ENCODE measurements around the gene PHF2. TPM values are rescaled to one million over a fixed set of nuclear protein-coding genes. Genes with fewer than 3 reads are reported as not detected.

The PHF2 gene
- total RNA-seq, 2 experiments from 2014 or later = 16.0 to 16.5 TPM

DNA sequence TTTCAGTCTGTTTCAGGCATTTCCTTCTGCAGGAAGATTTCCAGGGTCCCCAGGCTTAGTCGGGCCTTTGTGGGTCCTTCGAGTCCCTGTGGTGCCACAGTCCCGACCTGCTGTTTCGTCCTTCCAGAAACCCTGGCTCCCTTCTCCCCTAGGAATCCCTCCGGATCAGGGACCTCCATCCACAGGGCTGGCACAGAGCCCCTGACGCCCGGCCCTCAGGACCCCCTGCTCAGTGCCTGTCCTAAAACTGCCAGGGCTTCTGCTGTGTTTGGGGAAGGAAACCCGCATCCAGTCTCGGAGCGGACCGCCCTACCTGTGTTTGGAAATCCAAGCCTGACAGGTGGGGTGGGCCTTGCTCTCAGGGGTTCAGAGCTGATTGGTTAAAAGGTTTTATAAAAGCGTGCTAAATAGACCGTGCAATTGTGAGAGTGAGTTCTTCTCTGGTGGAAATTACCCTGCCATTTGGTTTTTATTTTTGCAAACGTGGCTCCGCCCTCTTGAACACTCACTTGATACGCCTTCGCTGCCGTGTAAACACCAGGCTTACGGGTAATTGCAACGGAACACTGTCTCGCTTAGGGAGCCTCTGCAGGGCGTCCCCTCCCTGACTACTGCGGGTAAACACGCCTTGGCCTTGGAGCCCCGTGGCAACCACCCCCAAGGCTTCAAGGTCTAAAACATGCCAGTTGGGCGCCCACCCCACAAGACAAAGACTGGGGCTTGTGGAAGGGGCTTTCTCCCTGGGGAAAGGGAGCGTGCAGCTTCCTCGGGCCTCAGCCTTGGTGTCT, 121.2 kb downstream of the PHF2 start:
- Mint-ChIP-seq H3K4me3 (no peak overlapping the region), H3K9me3 (ENCODE audit: low read depth) (peaks cover 3% of the 10 kb centered on the region), H3K27me3 (peaks cover 3% of the 10 kb centered on the region), H3K27ac (no peak overlapping the region), H3K36me3 (ENCODE audit: low read depth) (no peaks in the 10 kb centered on the region), H3K4me1 (no peaks in the 10 kb centered on the region)
- ChIA-PET POLR2A (interaction anchor here (0.6 kb wide), 1 partner anchor 25 kb away, joined by 3 read pairs; no protein-coding TSS in a partner anchor), CTCF (interaction anchor here (0.9 kb wide), 1 partner anchor 10 kb away, joined by 3 read pairs; no protein-coding TSS in a partner anchor)
- ATAC-seq (no peak), DNase-seq (no peak)
- intact Hi-C loops (cut with DNase I, micrococcal nuclease) = no loop called here

DNA sequence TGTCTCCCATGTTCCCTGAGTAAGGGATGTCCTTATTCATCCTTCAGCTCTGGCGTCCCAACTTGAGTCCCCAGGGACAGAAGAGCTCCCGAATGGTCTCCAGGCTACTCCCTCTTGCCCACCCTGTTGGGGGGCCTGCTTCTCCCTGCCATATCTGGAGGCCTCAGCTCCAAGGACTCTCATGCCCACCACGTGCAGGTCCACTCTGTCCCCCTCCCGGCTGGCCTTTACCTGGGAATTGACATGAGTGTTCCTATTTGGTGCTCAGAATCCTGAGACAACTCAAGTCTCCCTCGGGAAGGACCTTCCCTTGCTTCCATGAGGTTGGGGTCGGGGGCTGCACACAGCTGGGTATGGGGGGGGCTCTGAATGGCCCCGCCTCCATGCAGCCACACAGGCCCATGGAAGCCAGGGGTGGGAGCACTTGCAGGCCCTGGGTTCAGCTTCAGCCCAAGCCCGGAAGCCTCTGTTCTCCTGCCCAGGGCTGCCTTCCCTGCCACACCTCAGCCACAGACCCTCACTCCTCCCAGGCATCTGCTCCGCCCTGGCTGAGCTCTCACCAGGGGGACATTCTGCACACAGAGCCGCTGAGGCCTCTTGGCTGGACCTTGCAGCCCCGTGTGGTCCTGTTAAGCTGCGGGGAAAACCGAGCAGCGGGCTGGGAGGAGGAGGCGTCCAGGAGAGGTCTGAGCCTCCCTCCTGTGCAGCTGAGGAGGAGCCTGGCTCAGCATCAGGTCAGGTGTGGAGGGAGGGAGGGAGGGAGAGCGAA, 121.9 kb downstream of the PHF2 start:
- Mint-ChIP-seq H3K36me3 (ENCODE audit: low read depth) (no peaks in the 10 kb centered on the region), H3K27me3 (peaks cover 3% of the 10 kb centered on the region), H3K4me3 (no peak overlapping the region), H3K27ac (no peak overlapping the region), H3K9me3 (ENCODE audit: low read depth) (peaks cover 3% of the 10 kb centered on the region), H3K4me1 (no peaks in the 10 kb centered on the region)
- ChIA-PET CTCF (interaction anchor here (0.9 kb wide), 1 partner anchor 10 kb away, joined by 3 read pairs; no protein-coding TSS in a partner anchor), POLR2A (interaction anchor here (0.6 kb wide), 1 partner anchor 24 kb away, joined by 3 read pairs; no protein-coding TSS in a partner anchor)
- intact Hi-C loops (cut with DNase I, micrococcal nuclease) = no loop called here
- DNase-seq (no peak), ATAC-seq (no peak)

DNA sequence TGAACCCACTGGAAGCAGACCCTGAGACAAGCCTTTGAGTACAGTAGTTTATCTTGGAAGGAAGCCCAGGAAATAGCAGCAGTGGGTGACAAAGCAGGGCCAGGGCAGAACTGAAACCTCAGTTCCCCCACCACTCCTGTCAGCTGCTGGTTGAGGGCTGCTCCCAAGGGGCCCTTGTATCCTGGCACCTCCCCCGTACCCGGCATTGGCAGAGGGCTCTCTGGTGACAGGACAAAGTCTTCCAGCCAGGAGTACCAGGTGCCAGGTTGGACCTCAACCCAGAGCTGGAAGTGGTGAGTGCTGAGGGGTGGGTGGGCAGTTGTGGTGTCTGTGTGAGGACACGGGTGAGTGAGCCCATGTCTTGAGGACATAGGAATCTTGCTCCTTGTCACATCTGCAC, 123.3 kb downstream of the PHF2 start:
- no peaks in the 10 kb centered on the region for H3K36me3 Mint-ChIP-seq (ENCODE audit: low read depth)
- ATAC-seq (no peak), DNase-seq (no peak)
- H3K4me1 Mint-ChIP-seq = no peaks in the 10 kb centered on the region
- peaks cover 3% of the 10 kb centered on the region for H3K27me3 Mint-ChIP-seq
- POLR2A ChIA-PET = no interaction called here
- CTCF ChIA-PET = interaction anchor here (0.6 to 0.9 kb wide), 2 partner anchors 263 to 1745 kb away, joined by 3 to 5 read pairs; no protein-coding TSS in a partner anchor
- intact Hi-C loops (cut with DNase I, micrococcal nuclease) = no loop called here
- no peak overlapping the region for H3K4me3 Mint-ChIP-seq
- H3K9me3 Mint-ChIP-seq (ENCODE audit: low read depth) = peaks cover 3% of the 10 kb centered on the region
- H3K27ac Mint-ChIP-seq = no peak overlapping the region

DNA sequence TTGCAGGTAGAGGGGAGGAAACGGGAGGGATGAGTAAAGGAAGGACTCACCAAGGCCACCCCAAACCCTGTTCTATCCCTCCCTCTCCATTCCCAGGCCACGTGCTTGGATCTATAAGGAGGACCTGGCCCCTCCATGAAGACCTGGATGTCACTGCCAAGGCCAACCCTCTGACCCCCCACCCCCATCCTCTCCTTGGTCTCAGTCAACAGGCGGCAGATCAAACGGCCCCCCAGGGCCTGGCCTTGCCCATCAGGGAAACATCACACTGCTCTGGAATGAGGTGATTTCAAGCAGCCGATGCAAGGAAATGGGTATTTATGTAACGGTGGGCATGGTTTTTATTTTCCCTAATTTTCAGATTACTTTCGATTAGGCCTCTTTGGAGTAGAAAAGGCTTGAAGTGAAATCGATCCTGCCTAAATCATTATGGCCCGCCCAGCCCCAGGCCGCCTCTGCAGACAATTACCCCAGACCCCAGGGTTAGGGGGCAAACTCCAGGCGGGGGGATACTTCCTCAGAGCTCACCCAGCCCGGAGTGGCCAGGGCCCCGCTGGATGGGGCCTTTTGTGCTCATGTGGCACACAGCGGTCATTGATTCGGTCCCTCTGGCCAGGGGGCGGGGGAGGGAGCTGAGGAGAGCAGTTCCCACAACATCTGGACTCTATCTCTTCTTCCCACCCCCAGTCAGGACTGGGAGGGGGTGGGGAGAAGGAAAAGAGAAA, 125.3 kb downstream of the PHF2 start:
- ChIA-PET CTCF (no interaction called here), POLR2A (no interaction called here)
- Mint-ChIP-seq H3K27me3 (no peaks in the 10 kb centered on the region), H3K4me3 (no peak overlapping the region), H3K27ac (no peak overlapping the region), H3K9me3 (ENCODE audit: low read depth) (peaks cover 3% of the 10 kb centered on the region), H3K4me1 (no peaks in the 10 kb centered on the region), H3K36me3 (ENCODE audit: low read depth) (no peaks in the 10 kb centered on the region)
- intact Hi-C loops (cut with DNase I, micrococcal nuclease) = no loop called here
- DNase-seq (no peak), ATAC-seq (no peak)

DNA sequence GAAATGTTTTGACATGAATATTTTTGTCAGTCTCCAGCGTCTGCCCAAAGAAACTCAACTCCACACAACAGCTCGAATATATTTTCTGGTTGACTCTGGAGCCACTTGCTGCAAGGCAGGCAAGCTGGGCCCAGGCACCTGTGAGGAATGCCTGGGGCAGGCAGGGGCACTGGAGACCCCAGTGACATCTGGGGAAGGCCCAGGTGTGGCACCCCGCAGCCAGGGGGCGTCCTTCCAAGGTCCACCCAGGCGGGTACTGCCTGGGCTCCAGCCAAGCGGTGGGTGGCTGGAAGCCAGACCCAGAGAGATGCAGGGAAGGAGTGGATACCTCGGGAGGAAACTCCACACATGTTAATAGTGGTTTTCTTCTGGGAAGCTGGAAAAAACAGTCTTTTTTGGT, 125.9 kb downstream of the PHF2 start:
- no peak for DNase-seq
- POLR2A ChIA-PET = no interaction called here
- no peak overlapping the region for H3K4me3 Mint-ChIP-seq
- CTCF ChIA-PET = interaction anchor here (0.7 to 0.8 kb wide), 2 partner anchors 9 to 20 kb away, joined by 4 to 5 read pairs; no protein-coding TSS in a partner anchor
- intact Hi-C loops (cut with DNase I, micrococcal nuclease) = no loop called here
- H3K9me3 Mint-ChIP-seq (ENCODE audit: low read depth) = peaks cover 3% of the 10 kb centered on the region
- ATAC-seq = no peak
- H3K27me3 Mint-ChIP-seq = no peaks in the 10 kb centered on the region
- H3K4me1 Mint-ChIP-seq = no peaks in the 10 kb centered on the region
- H3K27ac Mint-ChIP-seq = no peak overlapping the region
- no peaks in the 10 kb centered on the region for H3K36me3 Mint-ChIP-seq (ENCODE audit: low read depth)

DNA sequence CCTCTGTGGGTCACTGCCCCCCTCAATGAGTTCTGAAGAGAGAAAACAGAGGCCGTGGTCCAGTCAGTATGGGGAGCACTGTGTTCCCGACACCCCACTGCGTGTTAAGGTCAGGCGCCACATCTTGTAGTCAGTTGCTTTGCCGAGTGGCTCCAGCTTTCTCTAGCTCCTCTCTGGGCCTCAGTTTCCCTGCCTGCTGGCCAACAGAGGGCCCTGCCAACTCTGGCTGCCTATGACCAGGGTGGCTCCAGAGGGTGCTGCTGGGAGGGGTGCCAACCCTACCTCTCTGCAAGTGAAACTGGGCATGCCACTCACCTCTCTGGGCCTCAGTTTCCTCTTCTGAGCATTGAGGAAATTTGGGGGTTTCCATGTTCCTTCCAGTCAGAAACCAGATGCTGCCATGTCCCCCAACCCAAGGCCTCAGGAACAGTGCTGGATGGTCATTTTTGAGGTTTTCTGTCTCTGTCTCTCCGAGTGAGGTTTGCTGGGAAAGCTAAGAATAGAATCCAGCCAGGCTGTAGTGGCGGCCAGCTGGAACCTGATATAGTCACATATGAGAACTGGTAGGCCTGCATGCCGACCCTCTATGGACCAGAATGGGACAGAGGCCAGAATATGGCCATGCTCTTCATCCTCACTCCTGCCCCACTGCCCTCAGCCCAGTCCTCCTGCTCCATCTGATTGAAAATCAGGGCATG, 132.1 kb downstream of the PHF2 start:
- H3K4me3 Mint-ChIP-seq = no peak overlapping the region
- CTCF ChIA-PET = no interaction called here
- POLR2A ChIA-PET = no interaction called here
- no peaks in the 10 kb centered on the region for H3K4me1 Mint-ChIP-seq
- no peak for ATAC-seq
- no peak for DNase-seq
- peaks cover 3% of the 10 kb centered on the region for H3K27me3 Mint-ChIP-seq
- H3K27ac Mint-ChIP-seq = no peak overlapping the region
- H3K9me3 Mint-ChIP-seq (ENCODE audit: low read depth) = no peaks in the 10 kb centered on the region
- intact Hi-C loops (cut with DNase I, micrococcal nuclease) = no loop called here
- no peaks in the 10 kb centered on the region for H3K36me3 Mint-ChIP-seq (ENCODE audit: low read depth)

DNA sequence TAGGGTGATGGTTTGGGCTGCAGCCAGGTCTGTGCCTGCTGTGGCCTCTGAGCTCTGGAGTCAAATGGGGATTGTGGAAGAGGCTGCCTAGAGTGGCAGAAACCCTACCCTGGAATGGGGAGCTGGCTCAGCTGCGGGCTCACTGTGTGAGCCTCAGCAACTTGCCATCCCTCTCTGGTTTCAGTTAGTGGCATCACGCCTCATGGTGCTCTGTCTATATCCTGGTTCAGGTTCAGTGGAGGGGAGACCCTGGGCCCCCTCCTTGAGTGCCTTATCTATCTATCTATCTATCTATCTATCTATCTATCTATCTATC, 132.6 kb downstream of the PHF2 start:
- Mint-ChIP-seq H3K4me3 (no peak overlapping the region), H3K4me1 (no peaks in the 10 kb centered on the region), H3K9me3 (ENCODE audit: low read depth) (no peaks in the 10 kb centered on the region), H3K36me3 (ENCODE audit: low read depth) (no peaks in the 10 kb centered on the region), H3K27me3 (peaks cover 7% of the 10 kb centered on the region), H3K27ac (no peak overlapping the region)
- intact Hi-C loops (cut with DNase I, micrococcal nuclease) = no loop called here
- ChIA-PET POLR2A (no interaction called here), CTCF (no interaction called here)
- DNase-seq (no peak), ATAC-seq (no peak)

DNA sequence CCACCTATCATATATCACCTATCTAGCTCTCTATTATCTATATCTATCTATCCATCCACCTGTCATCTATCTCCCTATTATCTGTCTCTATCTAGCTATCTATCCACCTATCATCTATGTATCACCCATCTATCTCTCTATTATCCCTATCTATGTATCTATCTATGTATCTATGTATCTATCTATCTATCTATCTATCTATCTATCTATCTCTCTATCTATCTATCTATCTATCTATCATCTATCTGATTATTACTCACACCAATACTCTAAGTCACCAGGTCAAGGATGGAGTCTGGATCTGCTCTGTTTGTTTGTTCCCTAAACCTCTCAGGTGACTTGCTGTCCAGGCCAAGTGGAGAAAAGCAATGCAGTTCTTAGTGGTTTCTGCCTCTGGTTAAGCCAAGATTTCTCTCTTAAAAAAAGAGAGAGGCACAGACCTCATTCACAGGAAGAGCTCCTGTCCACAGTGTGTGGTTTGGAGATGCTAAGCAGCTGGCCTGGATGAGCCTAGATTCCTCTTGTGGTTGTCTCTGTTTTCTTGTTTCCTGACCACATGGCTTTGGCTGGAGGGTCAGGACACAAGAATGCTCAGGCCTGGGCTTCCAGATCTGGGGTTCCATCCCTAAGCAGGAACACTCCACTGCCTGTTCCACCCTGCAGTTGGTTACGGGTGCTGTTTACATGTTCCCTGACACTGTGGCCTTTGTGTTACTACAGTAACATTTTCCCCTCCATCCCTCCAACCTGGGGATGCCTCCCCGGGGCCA, 133.4 kb downstream of the PHF2 start:
- no peak for ATAC-seq
- Mint-ChIP-seq H3K4me1 (no peaks in the 10 kb centered on the region), H3K36me3 (ENCODE audit: low read depth) (no peaks in the 10 kb centered on the region), H3K4me3 (no peak overlapping the region), H3K9me3 (ENCODE audit: low read depth) (no peaks in the 10 kb centered on the region), H3K27ac (no peak overlapping the region), H3K27me3 (peaks cover 8% of the 10 kb centered on the region)
- ChIA-PET CTCF (no interaction called here), POLR2A (no interaction called here)
- DNase-seq = no peak
- intact Hi-C loops (cut with DNase I, micrococcal nuclease) = no loop called here

DNA sequence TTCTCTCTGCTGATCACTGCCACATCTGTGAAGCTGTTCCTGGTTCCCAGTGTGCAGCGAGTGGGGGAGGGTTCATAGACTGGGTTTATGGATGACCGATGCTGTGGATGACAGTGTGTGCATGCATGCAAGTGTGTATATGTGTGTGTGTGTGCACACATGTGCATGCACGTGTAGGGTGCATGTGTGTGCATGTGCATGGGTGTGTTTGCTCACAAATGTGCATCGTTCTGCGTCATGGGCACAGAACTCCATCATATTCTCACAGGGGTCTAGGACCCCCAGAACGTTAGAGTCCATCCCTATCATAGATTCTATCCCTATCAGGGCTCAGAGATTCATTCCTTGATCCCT, 134.0 kb downstream of the PHF2 start:
- peaks cover 11% of the 10 kb centered on the region for H3K27me3 Mint-ChIP-seq
- CTCF ChIA-PET = no interaction called here
- no peaks in the 10 kb centered on the region for H3K36me3 Mint-ChIP-seq (ENCODE audit: low read depth)
- DNase-seq (no peak), ATAC-seq (no peak)
- intact Hi-C loops (cut with DNase I, micrococcal nuclease) = no loop called here
- POLR2A ChIA-PET = no interaction called here
- H3K27ac Mint-ChIP-seq = no peak overlapping the region
- peaks cover 2% of the 10 kb centered on the region for H3K9me3 Mint-ChIP-seq (ENCODE audit: low read depth)
- no peaks in the 10 kb centered on the region for H3K4me1 Mint-ChIP-seq
- no peak overlapping the region for H3K4me3 Mint-ChIP-seq

DNA sequence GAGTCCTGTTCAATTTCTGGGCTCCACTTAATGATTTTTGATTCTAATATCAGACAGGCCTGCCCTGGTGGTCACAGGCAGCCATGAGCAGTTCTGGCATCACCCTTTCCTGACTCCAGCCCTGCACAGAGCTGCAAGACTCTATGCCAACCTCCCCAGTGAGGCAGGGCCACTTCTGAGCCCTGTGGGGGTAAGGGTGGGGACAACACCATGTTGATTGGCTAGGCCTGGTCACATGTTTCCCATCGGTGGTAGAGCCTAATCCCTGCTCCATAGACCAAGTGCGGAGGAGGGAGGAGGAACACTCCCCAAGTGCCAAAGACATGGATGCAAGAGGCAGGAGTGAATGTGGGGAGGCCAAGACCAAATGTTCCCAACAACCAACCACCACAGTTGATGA, 134.6 kb downstream of the PHF2 start:
- Mint-ChIP-seq H3K4me3 (no peak overlapping the region), H3K4me1 (no peaks in the 10 kb centered on the region), H3K27me3 (peaks cover 13% of the 10 kb centered on the region), H3K9me3 (ENCODE audit: low read depth) (peaks cover 3% of the 10 kb centered on the region), H3K27ac (no peak overlapping the region), H3K36me3 (ENCODE audit: low read depth) (no peaks in the 10 kb centered on the region)
- ATAC-seq = no peak
- no peak for DNase-seq
- intact Hi-C loops (cut with DNase I, micrococcal nuclease) = no loop called here
- ChIA-PET POLR2A (no interaction called here), CTCF (interaction anchor here (0.9 kb wide), 1 partner anchor 8 kb away, joined by 4 read pairs; no protein-coding TSS in a partner anchor)

DNA sequence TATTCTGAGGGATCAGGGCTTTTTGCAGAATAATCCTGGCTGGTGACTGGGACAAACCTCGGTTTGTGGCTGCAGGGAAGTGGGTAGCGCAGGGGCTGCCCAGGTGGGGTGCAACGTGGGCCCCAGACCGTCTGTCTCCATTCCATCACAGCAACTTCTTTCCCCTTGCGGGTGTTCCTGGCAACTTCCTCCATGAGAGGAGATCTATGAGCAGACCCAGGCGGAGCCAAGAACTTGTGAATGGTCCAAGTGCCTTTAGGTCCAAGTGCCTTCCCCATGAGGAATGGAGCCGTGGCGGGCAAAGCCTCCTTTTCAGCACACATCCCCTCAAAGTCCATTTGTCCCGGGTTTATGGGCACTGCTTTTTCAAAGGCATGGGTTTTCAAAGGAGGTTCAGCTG, 136.5 kb downstream of the PHF2 start:
- CTCF ChIA-PET = no interaction called here
- H3K36me3 Mint-ChIP-seq (ENCODE audit: low read depth) = no peaks in the 10 kb centered on the region
- H3K27ac Mint-ChIP-seq = no peak overlapping the region
- H3K4me3 Mint-ChIP-seq = no peak overlapping the region
- H3K27me3 Mint-ChIP-seq = peaks cover 17% of the 10 kb centered on the region
- DNase-seq = no peak
- intact Hi-C loops (cut with DNase I, micrococcal nuclease) = no loop called here
- ATAC-seq = no peak
- POLR2A ChIA-PET = no interaction called here
- H3K4me1 Mint-ChIP-seq = no peaks in the 10 kb centered on the region
- H3K9me3 Mint-ChIP-seq (ENCODE audit: low read depth) = peaks cover 10% of the 10 kb centered on the region
